Mesenchymal stem cell (in vitro differentiated cells and primary cell): Measurements from ENCODE around the gene USP43.

Experiments
- DNase-seq: peaks from one replicate; pipeline ENCODE4 v3.0.0-alpha.2; 2013
- H2AFZ ChIP-seq: one replicate; pipeline ENCODE4 v1.6.1; 2013; ENCODE audit warnings: low read depth, mild to moderate bottlenecking, control low read depth, inconsistent platforms, low read length, moderate library complexity
- H2AK5ac ChIP-seq: 2 replicates; pipeline ENCODE4 v1.6.1; 2013; ENCODE audit warnings: low read length, moderate library complexity, mild to moderate bottlenecking, inconsistent platforms; ENCODE audit not compliant: severe bottlenecking
- H2BK120ac ChIP-seq: one replicate; pipeline ENCODE4 v1.6.1; 2013; ENCODE audit warnings: low read depth, mild to moderate bottlenecking, inconsistent platforms, low read length, moderate library complexity
- H2BK12ac ChIP-seq, 2 experiments: one replicate each; pipeline ENCODE4 v1.6.1; 2013; ENCODE audit warnings: inconsistent platforms in 2 of 2, low read length in 2 of 2, mild to moderate bottlenecking in 2 of 2, moderate library complexity in 2 of 2, control low read depth in 1 of 2
- H2BK15ac ChIP-seq: one replicate; pipeline ENCODE4 v1.6.1; 2013; ENCODE audit warnings: mild to moderate bottlenecking, low read depth, inconsistent platforms; ENCODE audit not compliant: poor library complexity, severe bottlenecking
- H2BK5ac ChIP-seq: 2 replicates; pipeline ENCODE4 v1.6.1; 2013; ENCODE audit warnings: low read depth, mild to moderate bottlenecking, low read length, control low read depth, inconsistent platforms; ENCODE audit not compliant: poor library complexity, severe bottlenecking
- H3K14ac ChIP-seq, 2 experiments: one replicate each; pipeline ENCODE4 v1.6.1; 2013; ENCODE audit warnings: inconsistent platforms in 2 of 2, low read length in 2 of 2, control low read depth in 1 of 2, mild to moderate bottlenecking in 1 of 2, moderate library complexity in 1 of 2
- H3K18ac ChIP-seq, 2 experiments: one replicate each; pipeline ENCODE4 v1.6.1; 2013; ENCODE audit warnings: inconsistent platforms in 2 of 2, low read length in 2 of 2, control low read depth in 1 of 2, low read depth in 1 of 2, mild to moderate bottlenecking in 1 of 2
- H3K23ac ChIP-seq, 2 experiments: one replicate each; pipeline ENCODE4 v1.6.1; 2013; ENCODE audit warnings: inconsistent platforms in 2 of 2, low read length in 2 of 2, mild to moderate bottlenecking in 2 of 2, moderate library complexity in 2 of 2, control low read depth in 1 of 2
- H3K27ac ChIP-seq: 2 replicates; pipeline ENCODE4 v1.5.1; 2013; ENCODE audit warnings: mild to moderate bottlenecking, moderate library complexity, low read length, control low read depth, inconsistent platforms; ENCODE audit not compliant: poor library complexity, severe bottlenecking
- H3K27me3 ChIP-seq, 2 experiments: 2 replicates each; pipeline versions ENCODE4 v1.6.1 to v1.7.0; 2013; ENCODE audit warnings: low read length in 2 of 2, mild to moderate bottlenecking in 2 of 2, moderate library complexity in 2 of 2, control low read depth in 1 of 2, inconsistent platforms in 1 of 2; ENCODE audit not compliant: control insufficient read depth in 1 of 2, insufficient read depth in 1 of 2
- H3K36me3 ChIP-seq, 2 experiments: 2 replicates each; pipeline versions ENCODE4 v1.6.1 to v1.7.0; 2013; ENCODE audit warnings: low read length in 2 of 2, control low read depth in 1 of 2, inconsistent platforms in 1 of 2, low read depth in 1 of 2, mild to moderate bottlenecking in 1 of 2; ENCODE audit not compliant: insufficient read depth in 2 of 2, control insufficient read depth in 1 of 2
- H3K4ac ChIP-seq, 2 experiments: one replicate each; pipeline ENCODE4 v1.6.1; 2013; ENCODE audit warnings: inconsistent platforms in 2 of 2, low read length in 2 of 2, mild to moderate bottlenecking in 2 of 2, moderate library complexity in 2 of 2, control low read depth in 1 of 2, low read depth in 1 of 2
- H3K4me1 ChIP-seq: 2 replicates; pipeline ENCODE4 v1.6.1; 2013; ENCODE audit warnings: low read depth, low read length, control low read depth; ENCODE audit not compliant: control insufficient read depth, insufficient read depth
- H3K4me2 ChIP-seq: 2 replicates; pipeline ENCODE4 v1.6.1; 2013; ENCODE audit warnings: low read length, mild to moderate bottlenecking, inconsistent platforms; ENCODE audit not compliant: poor library complexity, severe bottlenecking
- H3K4me3 ChIP-seq, 2 experiments: 2 replicates each; pipeline versions ENCODE4 v1.5.1 to v1.7.0; 2013; ENCODE audit warnings: low read length in 2 of 2, mild to moderate bottlenecking in 2 of 2, control low read depth in 1 of 2, low read depth in 1 of 2; ENCODE audit not compliant: insufficient read depth in 1 of 2
- H3K79me1 ChIP-seq: replicated peaks from 2 replicates; pipeline ENCODE4 v1.6.1; 2013; ENCODE audit warnings: mild to moderate bottlenecking, control low read depth, low read length, inconsistent platforms; ENCODE audit not compliant: poor library complexity, severe bottlenecking
- H3K9ac ChIP-seq: 2 replicates; pipeline ENCODE4 v1.7.0; 2013; ENCODE audit warnings: mild to moderate bottlenecking, low read length, moderate library complexity
- H3K9me3 ChIP-seq: 2 replicates; pipeline ENCODE4 v1.7.0; 2013; ENCODE audit warnings: mild to moderate bottlenecking, low read length; ENCODE audit not compliant: control insufficient read depth
- H4K8ac ChIP-seq: one replicate; pipeline ENCODE4 v1.6.1; 2013; ENCODE audit warnings: inconsistent platforms, mild to moderate bottlenecking, low read length, moderate library complexity
- H4K91ac ChIP-seq: one replicate; pipeline ENCODE4 v1.6.1; 2013; ENCODE audit warnings: mild to moderate bottlenecking, low read length, inconsistent platforms
- WGBS: methylation state at CpG from one replicate; pipeline ENCODE4 v1.1.7; 2013; ENCODE audit warnings: mixed read lengths; 5-methylcytosine and 5-hydroxymethylcytosine counted together

USP43 gene

GRCh38 chr17:9750524-9750923 is 105.2 kb downstream of the USP43 start:
- H3K14ac ChIP-seq, result no peak overlapping the region
- H3K9ac ChIP-seq, result no peak overlapping the region
- no peak overlapping the region for H2BK12ac ChIP-seq
- no peaks in the 10 kb centered on the region for H3K4me1 ChIP-seq
- H2AK5ac ChIP-seq, result no peak overlapping the region
- no peak overlapping the region for H3K4me2 ChIP-seq
- peaks cover 12 to 26% of the 10 kb centered on the region in 2 experiments for H3K27me3 ChIP-seq
- H2BK5ac ChIP-seq, result no peak overlapping the region
- no peak overlapping the region for H2BK15ac ChIP-seq
- no peak overlapping the region for H3K4ac ChIP-seq
- no peaks in the 10 kb centered on the region for H3K9me3 ChIP-seq
- no peak overlapping the region for H4K91ac ChIP-seq
- DNase-seq, result no peak
- no peak overlapping the region for H3K23ac ChIP-seq
- no peak overlapping the region for H2AFZ ChIP-seq
- no peak overlapping the region for H2BK120ac ChIP-seq
- no peaks in the 10 kb centered on the region for H3K79me1 ChIP-seq
- H4K8ac ChIP-seq, result no peak overlapping the region
- no peak overlapping the region for H3K27ac ChIP-seq
- 43% methylated on average over 9 of the region's 9 CpGs for WGBS
- H3K18ac ChIP-seq, result no peak overlapping the region
- H3K4me3 ChIP-seq, result no peak overlapping the region
- no peaks in the 10 kb centered on the region for H3K36me3 ChIP-seq

GRCh38 chr17:9755083-9755482 is 109.8 kb downstream of the USP43 start:
- H3K4me3 ChIP-seq, result no peak overlapping the region
- H3K79me1 ChIP-seq, result no peaks in the 10 kb centered on the region
- H2BK12ac ChIP-seq, result no peak overlapping the region

GRCh38 chr17:9760266-9760665 is 114.9 kb downstream of the USP43 start:
- Histone ChIP-seq H3K79me1 (no peaks in the 10 kb centered on the region), H2BK5ac (no peak overlapping the region), H2AK5ac (no peak overlapping the region), H3K27ac (no peak overlapping the region), H3K14ac (no peak overlapping the region), H3K4me2 (no peak overlapping the region), H3K27me3 (peaks cover 18% of the 10 kb centered on the region in 2 experiments), H3K4me1 (no peaks in the 10 kb centered on the region), H3K4me3 (no peak overlapping the region), H3K4ac (no peak overlapping the region), H3K9me3 (no peaks in the 10 kb centered on the region), H3K36me3 (no peaks in the 10 kb centered on the region), H4K91ac (no peak overlapping the region), H2BK12ac (no peak overlapping the region), H2BK120ac (no peak overlapping the region), H2AFZ (no peak overlapping the region), H3K18ac (no peak overlapping the region), H3K9ac (no peak overlapping the region), H3K23ac (no peak overlapping the region), H4K8ac (no peak overlapping the region), H2BK15ac (no peak overlapping the region)
- no peak for DNase-seq
- WGBS, result no CpG with 5 or more reads among the region's 1 CpG

More at GRCh38 chr17:9755083-9755482, 109.8 kb downstream of the USP43 start:
- Histone ChIP-seq H2BK120ac (no peak overlapping the region), H3K4me1 (no peaks in the 10 kb centered on the region), H3K27me3 (peaks cover 12 to 18% of the 10 kb centered on the region in 2 experiments), H4K8ac (no peak overlapping the region), H3K14ac (no peak overlapping the region), H3K9ac (no peak overlapping the region), H3K18ac (no peak overlapping the region), H4K91ac (no peak overlapping the region), H3K4ac (no peak overlapping the region), H3K23ac (no peak overlapping the region), H2BK15ac (no peak overlapping the region), H2BK5ac (no peak overlapping the region), H3K4me2 (no peak overlapping the region), H3K9me3 (no peaks in the 10 kb centered on the region), H3K27ac (no peak overlapping the region), H2AFZ (no peak overlapping the region), H2AK5ac (no peak overlapping the region), H3K36me3 (no peaks in the 10 kb centered on the region)
- DNase-seq, result no peak
- 78% methylated on average over 3 of the region's 3 CpGs for WGBS

- Histone ChIP-seq H3K27me3 (peaks cover 37 to 42% of the 10 kb centered on the region in 2 experiments), H4K91ac (no peak overlapping the region), H3K9me3 (no peaks in the 10 kb centered on the region), H3K36me3 (no peaks in the 10 kb centered on the region), H2BK12ac (no peak overlapping the region), H3K14ac (no peak overlapping the region), H2BK5ac (no peak overlapping the region), H3K79me1 (no peaks in the 10 kb centered on the region), H3K27ac (no peak overlapping the region), H4K8ac (no peak overlapping the region), H2AFZ (no peak overlapping the region), H3K18ac (no peak overlapping the region), H2BK15ac (no peak overlapping the region), H3K4me1 (no peaks in the 10 kb centered on the region), H3K4ac (no peak overlapping the region), H2BK120ac (no peak overlapping the region), H3K23ac (no peak overlapping the region), H3K9ac (no peak overlapping the region), H3K4me3 (no peak overlapping the region), H3K4me2 (no peak overlapping the region), H2AK5ac (no peak overlapping the region)
- no peak for DNase-seq
- 71% methylated on average over 4 of the region's 4 CpGs for WGBS
Measured at GRCh38 chr17:9763643-9764042, 118.3 kb downstream of the USP43 start.
